ENCODE data around the gene PPP1R1C.

Gene PPP1R1C

DNA sequence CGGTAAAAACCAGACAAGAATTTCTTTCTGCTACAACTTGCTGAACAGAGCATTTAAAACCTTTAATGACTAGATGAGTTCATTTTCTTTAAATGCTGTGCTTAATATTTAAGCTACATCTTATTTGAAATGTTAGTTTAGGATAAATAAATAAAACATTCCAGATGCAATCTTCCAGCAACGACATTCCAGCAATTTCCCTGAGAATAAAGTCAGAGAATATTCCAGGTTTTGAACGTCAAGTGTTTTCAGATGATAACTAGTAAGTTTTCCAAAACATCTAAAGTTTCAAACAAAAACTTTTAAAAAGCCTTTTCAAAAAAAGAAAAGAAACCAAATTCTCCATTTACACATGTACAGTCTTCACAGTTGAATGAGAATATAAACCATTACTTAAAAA is 104.8 kb downstream of the PPP1R1C start:
- no peak for DNase-seq
- Histone ChIP-seq H3K4me3 (ENCODE audit: low read depth, low read length) (no peak overlapping the region), H3K9me3 (ENCODE audit: severe bottlenecking) (no peaks in the 10 kb centered on the region), H3K27me3 (ENCODE audit: insufficient read depth, low read depth, severe bottlenecking) (no peaks in the 10 kb centered on the region), H3K27ac (no peak overlapping the region), H3K36me3 (no peaks in the 10 kb centered on the region)
- TF ChIP-seq, protein P1, sequence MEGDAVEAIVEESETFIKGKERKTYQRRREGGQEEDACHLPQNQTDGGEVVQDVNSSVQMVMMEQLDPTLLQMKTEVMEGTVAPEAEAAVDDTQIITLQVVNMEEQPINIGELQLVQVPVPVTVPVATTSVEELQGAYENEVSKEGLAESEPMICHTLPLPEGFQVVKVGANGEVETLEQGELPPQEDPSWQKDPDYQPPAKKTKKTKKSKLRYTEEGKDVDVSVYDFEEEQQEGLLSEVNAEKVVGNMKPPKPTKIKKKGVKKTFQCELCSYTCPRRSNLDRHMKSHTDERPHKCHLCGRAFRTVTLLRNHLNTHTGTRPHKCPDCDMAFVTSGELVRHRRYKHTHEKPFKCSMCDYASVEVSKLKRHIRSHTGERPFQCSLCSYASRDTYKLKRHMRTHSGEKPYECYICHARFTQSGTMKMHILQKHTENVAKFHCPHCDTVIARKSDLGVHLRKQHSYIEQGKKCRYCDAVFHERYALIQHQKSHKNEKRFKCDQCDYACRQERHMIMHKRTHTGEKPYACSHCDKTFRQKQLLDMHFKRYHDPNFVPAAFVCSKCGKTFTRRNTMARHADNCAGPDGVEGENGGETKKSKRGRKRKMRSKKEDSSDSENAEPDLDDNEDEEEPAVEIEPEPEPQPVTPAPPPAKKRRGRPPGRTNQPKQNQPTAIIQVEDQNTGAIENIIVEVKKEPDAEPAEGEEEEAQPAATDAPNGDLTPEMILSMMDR (IDR thresholded peaks at IDR 0.05; ENCODE audit: low read depth, low read length): no peak

DNA sequence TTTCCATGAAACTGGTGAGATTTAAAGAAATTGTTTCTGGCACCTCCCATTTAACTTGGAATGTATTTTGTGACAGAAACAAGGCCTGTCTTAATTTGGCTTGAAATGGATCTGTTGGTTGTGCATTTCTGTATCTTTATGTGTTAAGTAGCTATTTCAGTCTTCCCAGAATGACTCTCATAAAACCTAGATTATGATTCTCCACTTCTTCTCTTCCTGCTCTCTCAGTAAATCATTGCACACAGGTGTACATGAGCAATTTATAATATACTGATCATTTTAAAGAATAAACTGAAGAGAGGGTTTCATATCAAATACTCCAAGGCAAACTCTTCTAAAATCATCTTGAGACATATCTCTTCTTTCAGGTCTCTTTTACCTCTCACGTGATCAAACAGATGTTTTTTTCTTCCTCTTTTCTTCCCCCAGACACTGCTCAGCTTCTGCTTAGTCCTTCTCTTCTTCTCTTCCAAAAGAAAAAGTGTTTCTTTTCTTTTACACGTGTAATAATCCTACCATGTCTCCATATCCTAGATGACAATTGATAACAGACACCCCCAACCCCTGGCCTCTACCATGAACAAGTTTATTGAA is 112.0 kb downstream of the PPP1R1C start:
- no peak for DNase-seq
- Histone ChIP-seq H3K27me3 (ENCODE audit: insufficient read depth, low read depth, severe bottlenecking) (no peaks in the 10 kb centered on the region), H3K36me3 (no peaks in the 10 kb centered on the region), H3K4me3 (ENCODE audit: low read depth, low read length) (no peak overlapping the region), H3K9me3 (ENCODE audit: severe bottlenecking) (no peaks in the 10 kb centered on the region), H3K27ac (no peak overlapping the region)
- TF ChIP-seq, protein P1 (IDR thresholded peaks at IDR 0.05; ENCODE audit: low read depth, low read length): no peak

DNA sequence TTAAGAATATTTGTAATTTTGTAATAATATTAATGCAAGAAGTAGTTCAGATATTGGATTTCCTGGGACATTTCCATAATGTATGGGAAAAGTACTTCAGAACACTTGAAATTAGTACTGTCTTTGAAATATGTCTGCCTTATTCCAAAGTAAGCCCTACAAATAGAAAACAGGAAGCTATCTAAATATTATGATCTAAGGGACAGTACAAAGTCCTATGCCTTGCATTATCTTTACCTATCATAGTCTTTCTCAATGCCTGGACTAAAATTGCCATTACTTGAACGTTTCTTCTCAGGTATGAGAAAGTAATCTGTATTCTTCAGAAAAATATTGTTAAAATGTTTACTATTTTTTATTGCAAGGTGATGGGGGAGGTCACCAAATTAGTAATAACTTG is 113.0 kb downstream of the PPP1R1C start:
- Histone ChIP-seq H3K36me3 (no peaks in the 10 kb centered on the region), H3K27me3 (ENCODE audit: insufficient read depth, low read depth, severe bottlenecking) (no peaks in the 10 kb centered on the region), H3K27ac (no peak overlapping the region), H3K4me3 (ENCODE audit: low read depth, low read length) (no peak overlapping the region), H3K9me3 (ENCODE audit: severe bottlenecking) (no peaks in the 10 kb centered on the region)
- TF ChIP-seq, protein P1 (IDR thresholded peaks at IDR 0.05; ENCODE audit: low read depth, low read length): no peak
- no peak for DNase-seq

DNA sequence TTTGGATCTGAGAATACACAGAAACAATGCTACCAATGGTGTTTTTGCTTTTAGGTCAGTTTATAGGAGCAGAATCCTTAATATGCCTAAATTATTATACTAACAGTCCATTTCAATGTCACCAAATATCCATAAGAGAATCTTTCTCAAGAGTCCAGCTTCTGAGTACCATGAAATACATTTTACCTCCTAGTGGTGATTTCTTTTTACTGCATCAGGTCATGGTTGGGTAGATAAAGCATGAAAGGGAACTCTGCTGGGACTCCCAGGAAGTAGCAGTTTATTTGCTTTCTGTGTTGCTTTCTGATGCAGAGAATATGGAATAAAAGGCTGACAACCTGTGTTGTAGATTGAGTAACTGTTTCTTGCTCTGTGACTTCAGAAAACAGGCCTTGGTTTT is 115.6 kb downstream of the PPP1R1C start:
- no peak overlapping the region for H3K4me3 ChIP-seq (ENCODE audit: low read depth, low read length)
- DNase-seq: no peak
- no peak overlapping the region for H3K27ac ChIP-seq
- no peaks in the 10 kb centered on the region for H3K27me3 ChIP-seq (ENCODE audit: insufficient read depth, low read depth, severe bottlenecking)
- TF ChIP-seq, protein P1 (IDR thresholded peaks at IDR 0.05; ENCODE audit: low read depth, low read length): no peak
- H3K9me3 ChIP-seq (ENCODE audit: severe bottlenecking): no peaks in the 10 kb centered on the region
- H3K36me3 ChIP-seq: no peaks in the 10 kb centered on the region

DNA sequence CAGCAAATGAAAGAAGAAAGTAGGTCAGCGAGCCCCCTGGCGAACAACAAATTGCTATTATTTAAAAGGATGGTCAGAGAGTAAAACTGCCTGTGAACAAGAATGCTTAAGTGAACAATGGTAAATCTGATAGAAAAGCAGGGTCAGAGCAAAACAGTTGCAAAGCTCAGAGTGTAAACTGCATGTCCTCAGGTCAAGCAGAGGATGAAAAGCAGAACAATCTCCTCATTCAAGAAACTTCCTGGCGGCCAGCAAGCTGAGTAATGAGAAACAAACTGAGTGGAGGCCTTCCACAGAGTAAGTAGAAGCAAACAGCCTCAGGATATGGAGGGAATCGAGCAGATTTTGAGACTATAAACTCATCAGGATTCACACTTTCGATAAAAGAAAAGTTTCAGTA is 117.9 kb downstream of the PPP1R1C start:
- TF ChIP-seq, protein P1 (IDR thresholded peaks at IDR 0.05; ENCODE audit: low read depth, low read length): no peak
- H3K36me3 ChIP-seq: no peaks in the 10 kb centered on the region
- no peak overlapping the region for H3K4me3 ChIP-seq (ENCODE audit: low read depth, low read length)
- H3K27ac ChIP-seq: no peak overlapping the region
- DNase-seq: no peak
- H3K27me3 ChIP-seq (ENCODE audit: insufficient read depth, low read depth, severe bottlenecking): no peaks in the 10 kb centered on the region
- no peaks in the 10 kb centered on the region for H3K9me3 ChIP-seq (ENCODE audit: severe bottlenecking)

DNA sequence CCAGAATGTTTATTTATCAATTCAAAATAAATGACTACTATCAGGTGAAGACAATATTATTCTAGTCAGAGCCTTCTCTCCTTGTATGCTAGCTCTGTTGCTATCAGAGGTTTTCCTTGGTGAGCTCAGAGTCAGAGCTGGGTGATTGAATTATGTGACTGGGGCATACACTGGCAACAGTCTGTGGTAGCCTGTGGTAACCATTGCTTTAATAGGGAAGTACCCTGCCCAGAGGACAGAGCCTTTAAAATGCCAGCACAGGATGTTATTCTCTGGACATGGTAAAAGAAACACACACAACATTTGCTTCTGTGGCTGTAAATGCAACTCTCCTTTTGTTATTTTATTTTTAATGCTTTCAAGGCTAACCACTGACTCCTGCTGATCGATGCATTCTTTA is 124.7 kb downstream of the PPP1R1C start:
- TF ChIP-seq, protein P1 (IDR thresholded peaks at IDR 0.05; ENCODE audit: low read depth, low read length): no peak
- Histone ChIP-seq H3K9me3 (ENCODE audit: severe bottlenecking) (no peaks in the 10 kb centered on the region), H3K27me3 (ENCODE audit: insufficient read depth, low read depth, severe bottlenecking) (no peaks in the 10 kb centered on the region), H3K27ac (no peak overlapping the region), H3K36me3 (no peaks in the 10 kb centered on the region), H3K4me3 (ENCODE audit: low read depth, low read length) (no peak overlapping the region)
- no peak for DNase-seq

Measured in WERI-Rb-1 (cell line).